ENCODE measurements around the gene TUBGCP4.

TUBGCP4 gene

DNA sequence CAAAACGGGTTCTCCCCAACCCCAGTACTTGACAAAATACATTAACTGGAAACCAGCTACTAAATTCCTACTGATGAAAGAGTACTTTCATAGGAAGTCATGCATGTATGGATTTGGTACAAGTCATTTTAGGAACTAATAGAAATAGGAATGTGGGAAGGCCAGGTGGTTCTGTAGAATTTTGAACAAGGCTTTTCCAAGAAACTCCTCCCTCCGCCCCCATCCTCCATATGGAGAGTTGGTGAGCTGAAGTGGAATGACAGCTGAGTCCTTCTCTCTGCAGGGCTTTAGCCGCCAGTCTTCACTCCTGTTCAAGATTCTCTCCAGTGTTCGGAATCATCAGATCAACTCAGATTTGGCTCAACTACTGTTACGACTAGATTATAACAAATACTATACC, 33.2 kb downstream of the TUBGCP4 start:
- DNase-seq = no peak

GRCh38 chr15:43406189-43406588, 35.3 kb downstream of the TUBGCP4 start:
- DNase-seq = no peak

- no peak for DNase-seq
Observed at GRCh38 chr15:43406808-43407207, 35.9 kb downstream of the TUBGCP4 start.

DNA sequence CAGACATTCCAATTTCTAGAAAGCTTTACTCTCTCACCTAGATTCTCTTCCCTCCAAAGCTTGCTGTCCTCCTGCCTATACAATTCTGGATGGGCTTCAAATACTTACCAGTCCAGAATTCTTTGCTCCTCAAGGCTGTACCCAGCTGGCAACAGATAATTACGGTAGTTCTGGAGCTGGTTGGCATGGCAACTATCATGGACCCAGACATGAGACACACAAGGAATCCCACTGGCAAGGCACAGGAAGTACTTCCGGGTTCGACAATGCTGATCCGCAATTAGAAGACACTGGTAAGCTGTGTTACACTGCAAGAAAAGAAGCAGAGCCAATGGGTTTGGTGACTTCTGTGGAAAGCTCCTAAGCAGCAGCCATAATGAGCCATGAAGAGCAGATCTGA, 37.9 kb downstream of the TUBGCP4 start:
- DNase-seq = no peak

DNA sequence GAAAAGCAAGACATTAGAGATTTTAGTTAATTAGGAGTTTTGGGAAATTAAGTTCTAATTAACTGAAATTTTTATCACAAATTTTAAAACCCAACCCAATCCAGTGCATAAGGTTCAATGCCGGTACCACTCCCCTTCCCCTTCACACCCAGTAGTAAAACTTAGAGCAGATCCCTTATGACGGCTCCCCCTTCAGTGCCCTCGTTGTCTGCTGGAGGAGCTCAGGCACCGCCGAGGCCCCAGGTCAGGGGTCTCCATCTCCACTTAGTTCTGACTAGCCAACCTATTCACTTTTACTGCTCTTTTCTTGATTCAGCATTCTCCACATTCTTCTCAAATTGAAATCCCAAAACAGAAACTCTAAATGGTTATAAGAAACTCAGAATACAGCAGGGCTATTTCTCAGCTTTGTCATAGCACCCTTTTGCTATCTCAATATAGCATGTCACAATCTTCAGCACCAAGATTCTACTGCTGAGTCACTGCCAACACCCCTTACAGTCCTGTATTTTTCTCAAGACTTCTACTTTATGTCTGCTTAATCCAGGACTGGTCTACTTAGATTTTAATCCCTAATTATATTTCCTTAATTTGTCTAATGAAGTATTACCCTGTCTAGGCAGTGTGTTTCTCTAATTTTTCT, 39.8 kb downstream of the TUBGCP4 start:
- DNase-seq = no peak

DNA sequence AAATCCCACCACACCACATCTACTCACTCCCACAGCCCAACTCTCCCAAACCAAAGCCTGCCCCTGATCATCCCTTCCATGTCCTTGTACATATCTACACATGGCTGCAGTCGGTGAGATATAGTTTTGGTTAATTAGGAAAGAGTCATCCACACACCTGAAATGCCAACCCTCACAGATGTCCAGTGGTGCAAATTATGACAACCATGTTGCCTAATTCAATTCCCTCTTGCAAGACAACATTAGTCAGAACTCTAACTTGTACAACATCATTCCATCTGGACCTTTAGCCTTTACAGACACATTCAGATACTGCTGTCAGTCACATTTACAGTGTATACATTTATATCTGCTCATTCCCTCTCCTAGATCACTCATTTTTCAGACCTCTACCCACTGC, 41.2 kb downstream of the TUBGCP4 start:
- DNase-seq = no peak

DNA sequence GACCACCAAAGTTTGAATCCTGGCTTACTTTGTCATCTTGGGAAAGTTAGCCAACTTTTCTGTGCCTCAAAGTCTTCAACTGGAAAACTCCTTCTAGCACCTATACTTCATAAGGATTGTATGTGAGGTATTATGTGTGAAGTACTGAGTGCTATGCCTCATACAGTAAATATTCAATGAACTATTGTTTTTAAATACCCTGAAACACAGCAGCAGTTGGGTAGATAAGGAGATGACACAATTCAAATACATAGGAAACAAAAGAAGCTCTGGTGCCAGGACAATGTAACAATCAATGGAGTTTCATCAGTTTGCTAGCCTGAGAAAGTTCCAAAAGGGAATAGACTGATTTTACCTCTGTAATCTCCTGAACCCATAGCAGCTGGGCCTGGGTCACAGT, 43.3 kb downstream of the TUBGCP4 start:
- no peak for DNase-seq

DNA sequence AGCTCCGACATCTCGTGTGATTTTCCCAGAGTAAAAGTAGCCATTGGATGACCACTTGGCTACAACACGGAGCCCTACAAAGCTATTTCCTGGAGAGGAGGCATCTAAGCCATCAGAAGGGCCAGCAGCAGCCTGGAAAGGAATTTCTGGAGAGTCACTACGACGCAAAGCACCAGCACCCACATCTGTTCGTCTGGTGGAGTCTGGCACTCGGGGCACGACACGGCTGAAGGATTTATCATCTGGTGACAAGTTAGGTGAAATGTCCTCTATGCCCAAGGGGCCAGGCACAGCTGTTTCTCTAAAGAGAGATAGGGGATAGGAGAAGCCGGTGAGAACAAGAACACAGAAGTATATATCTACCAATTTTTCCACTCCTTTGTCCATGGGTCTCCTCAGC, 49.5 kb downstream of the TUBGCP4 start:
- DNase-seq = no peak

DNA sequence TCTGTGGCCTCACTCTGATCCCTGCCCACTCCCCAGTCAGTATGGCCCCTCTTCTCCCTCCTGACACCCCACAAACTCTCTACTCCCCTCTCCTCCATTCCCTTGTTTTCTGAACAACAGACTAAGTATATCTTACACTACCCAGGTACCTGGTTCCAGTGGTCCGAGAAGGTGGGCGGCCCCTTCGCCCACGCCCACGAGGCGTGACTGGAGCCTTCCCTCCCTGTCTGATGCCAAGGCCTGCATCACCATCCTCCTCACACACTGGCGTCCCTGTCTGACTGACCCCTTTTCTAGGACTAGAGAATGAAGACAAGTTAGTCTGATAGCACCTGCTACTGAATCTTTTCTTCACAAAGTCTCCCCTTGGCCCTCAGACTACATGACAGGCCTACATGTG, 50.0 kb downstream of the TUBGCP4 start:
- DNase-seq = no peak

DNA sequence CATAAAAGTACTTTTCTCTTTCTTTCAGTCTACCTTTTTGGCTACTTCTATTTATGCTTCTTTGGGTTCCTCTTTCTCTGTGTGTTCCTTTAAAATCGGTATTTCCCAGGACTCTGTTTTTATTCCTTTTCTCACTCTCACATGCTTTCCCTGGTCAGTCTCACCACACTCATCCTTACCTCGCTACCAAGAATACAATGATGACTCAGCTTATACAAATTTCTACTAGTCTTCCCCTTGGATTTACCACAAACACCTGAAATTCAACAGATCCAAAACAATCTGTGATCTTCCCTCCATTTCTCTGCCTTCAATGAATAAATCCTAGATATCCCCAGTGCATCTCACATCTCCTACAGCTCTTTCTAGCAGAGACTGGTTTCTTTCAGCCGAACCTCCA, 52.9 kb downstream of the TUBGCP4 start:
- no peak for DNase-seq

DNA sequence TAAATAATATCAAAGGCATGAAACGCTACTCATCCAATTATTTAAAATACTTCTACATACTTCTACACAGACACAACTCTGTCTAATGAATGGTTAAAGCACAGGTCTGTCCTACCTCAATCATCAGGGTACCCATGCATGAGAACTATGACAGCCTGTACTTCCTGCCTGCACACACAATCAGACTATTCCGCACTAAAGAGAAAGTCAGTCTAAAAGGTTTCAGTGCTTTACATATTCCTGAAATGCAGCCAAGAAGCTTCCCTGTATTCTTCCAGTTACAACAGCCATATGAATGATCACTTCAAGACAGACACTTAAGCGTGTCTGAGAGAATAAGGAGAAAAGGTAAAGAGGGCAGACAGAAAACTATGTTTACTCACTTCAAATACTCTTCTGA, 58.8 kb downstream of the TUBGCP4 start:
- no peak for DNase-seq

DNA sequence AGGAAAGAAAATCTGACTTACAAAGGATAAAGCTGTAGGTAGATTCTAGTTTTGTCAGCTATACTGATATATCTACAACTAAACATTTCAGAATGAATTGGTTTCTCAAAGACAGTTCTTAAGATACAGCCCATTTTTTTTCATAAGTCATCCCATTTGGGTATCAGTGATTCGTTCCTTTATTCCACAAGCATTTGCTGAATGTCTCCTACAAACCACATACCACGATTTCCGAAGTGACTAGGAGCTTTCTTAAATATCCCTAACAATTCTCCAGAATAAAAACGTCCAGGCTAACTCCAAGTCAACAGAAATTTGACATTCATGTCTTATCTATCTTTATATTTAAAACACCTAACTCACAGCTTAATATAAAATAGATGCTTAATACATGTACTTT, 62.3 kb downstream of the TUBGCP4 start:
- DNase-seq = no peak

DNA sequence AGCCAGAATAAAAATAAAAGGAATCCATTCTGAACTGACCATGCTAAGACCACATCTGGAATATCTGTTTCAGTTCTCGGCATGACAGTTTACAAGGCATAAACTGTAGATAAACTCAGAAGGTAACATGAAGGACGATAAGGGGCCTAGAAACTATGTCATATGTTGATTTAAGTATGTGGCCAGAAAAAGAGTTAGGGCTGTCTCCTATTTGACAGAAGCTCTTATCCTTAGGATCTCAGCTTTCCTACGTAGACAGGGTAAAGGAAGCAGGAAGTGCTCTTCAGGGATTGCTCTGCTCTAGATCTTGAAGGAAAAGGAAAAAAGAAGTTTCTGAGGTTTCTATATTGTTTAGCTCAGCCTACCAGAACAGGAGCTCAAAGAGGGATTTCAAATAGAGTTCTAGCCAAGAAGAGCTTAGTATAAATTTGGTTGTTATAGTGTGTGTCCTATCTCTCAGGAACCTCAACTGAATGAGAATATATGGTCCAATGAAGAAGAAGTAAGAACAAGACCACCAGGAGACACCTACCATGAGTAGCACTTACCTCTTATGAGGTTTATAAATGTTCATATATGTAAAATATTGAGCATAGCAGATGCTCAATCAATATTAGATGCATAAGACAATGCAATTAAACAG, 62.9 kb downstream of the TUBGCP4 start:
- no peak for DNase-seq

GRCh38 chr15:43434446-43434845, 63.5 kb downstream of the TUBGCP4 start:
- no peak for DNase-seq

DNA sequence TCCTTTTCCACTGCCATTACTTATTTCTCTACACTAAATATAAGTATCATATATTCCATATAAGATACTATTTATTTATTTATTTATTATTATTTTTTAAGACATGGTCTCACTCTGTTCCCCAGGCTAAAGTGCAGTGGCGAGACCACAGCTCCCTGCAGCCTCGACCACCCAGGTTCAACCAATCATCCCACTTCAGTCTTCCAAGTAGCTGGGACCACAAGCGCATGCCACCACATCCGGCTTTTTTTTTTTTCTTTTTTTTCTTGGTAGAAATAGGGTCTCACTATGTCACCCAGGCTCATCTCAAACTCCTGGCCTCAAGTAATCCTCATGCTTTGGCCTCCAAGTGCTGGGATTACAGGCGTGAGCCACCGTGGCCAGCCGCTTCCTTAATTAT, 65.5 kb downstream of the TUBGCP4 start:
- no peak for DNase-seq

DNA sequence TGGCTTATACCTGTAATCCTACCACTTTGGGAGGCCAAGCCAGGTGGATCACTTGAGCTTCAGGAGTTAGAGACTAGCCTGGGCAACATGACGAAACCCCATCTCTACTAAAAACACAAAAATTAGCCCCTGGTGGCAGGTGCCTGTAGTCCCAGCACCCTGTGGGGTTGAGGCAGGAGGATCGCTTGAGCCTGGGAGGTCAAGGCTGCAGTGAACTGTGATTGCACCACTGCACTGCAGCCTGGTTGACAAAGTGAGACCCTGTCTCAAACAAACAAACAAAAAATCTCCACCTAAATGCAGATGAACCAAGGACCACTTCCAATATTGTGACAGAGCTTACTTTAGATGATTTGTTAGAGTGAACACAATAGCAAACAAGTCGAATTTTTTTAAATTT, 68.4 kb downstream of the TUBGCP4 start:
- no peak for DNase-seq

DNA sequence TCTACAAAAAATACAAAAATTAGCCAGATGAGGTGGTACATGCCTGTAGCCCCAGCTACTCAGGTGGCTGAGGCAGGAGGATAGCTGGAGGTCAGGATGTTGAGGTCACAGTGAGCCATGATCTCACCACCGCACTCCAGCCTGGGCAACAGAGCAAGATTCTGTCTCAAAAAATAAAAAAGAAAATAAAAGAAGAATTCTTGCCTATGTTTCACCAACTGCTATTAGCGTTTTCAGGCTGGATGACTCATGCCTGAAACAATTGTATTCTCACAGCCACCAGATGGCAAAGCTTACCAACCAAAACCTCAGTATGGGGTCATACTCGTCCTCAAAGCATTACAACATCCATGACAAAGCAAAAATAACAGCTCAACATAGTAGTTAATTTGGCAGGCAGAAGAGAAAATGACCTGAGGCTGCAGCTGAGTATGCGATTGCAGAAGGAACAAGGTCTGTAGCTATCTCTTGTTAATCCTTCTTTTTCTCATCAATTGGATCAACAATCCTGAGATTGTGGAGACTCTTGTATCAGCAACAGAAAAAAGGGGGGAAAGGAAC, 69.9 kb downstream of the TUBGCP4 start:
- peak; percentile 16 for DNase-seq

- DNase-seq = no peak
Observed at GRCh38 chr15:43441316-43441715, 70.4 kb downstream of the TUBGCP4 start.

DNA sequence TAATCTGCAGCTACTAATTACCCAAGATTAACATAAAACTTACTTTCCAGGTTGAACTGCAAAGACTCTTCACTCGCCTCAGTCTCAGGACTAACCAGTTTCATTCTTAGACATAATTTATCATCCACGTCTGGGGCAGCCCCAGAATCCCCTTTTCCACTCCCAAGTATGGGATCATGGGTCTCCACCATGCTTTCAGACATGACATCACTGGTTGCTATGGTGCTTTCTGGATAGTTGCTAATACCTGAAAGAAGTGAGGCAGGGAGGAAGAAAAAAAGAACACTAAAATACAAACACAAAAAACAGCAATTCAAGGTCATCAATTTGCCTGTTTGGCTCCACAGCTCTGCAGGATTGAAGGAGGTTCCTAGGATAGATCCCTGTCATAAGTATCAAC, 75.4 kb downstream of the TUBGCP4 start:
- DNase-seq = no peak

- DNase-seq = no peak
Observed at GRCh38 chr15:43449981-43450380, 79.1 kb downstream of the TUBGCP4 start.
